SIG-M5 treated with dmso at 0.1 percent for 504 hours (cell line): Measurements from ENCODE around the gene PKMYT1.
"Not testable (repeated sequence)": the region's sequence is repeated elsewhere in the genome, so short reads cannot be mapped to it uniquely, and the experiment has no call there.

ENCODE experiments used
- DNase-seq: peaks from one replicate; lab custom pipeline; 2025; ENCODE audit not compliant: unreplicated experiment; lab: John Stamatoyannopoulos, UW

The PKMYT1 gene

DNA sequence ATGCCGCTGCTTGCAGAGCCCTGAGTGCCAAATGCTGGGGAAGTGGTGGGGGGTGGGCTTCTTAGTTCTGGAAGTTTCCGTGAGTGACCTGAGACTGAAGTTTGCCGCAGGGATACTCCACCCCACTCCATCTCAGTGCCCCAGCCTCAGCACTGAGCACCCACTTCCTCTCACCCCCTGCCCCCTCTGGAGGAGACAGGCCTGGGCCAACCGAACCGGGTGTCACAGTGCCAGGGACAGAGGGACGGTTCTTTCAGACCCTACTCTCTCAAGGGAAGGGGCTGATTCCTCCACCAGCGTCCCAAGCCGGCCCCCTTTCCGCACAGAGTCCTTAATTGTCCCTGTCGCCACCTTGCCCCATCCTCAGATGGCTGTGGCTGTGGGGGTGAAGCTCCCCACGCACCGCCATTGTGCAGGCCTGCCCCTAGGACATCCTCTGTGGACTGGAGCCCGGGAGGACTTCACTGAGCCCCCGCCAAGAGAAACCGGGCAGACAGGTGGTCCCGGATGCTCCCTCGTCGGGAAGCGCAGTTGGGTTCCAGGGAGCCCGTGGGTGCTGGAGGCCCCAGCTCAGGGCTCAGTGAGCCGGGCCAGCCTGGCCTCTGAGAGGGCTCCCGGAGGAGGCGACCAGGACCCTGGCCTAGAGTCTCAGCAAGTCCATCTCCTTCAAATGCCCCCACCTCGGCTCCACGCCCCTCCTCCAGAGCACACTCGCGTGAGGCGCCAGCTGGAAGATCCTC is 17.7 kb downstream of the PKMYT1 start:
- DNase-seq, result no peak

- no peak for DNase-seq
Observed at GRCh38 chr16:2960183-2961010, 19.8 kb downstream of the PKMYT1 start.

DNA sequence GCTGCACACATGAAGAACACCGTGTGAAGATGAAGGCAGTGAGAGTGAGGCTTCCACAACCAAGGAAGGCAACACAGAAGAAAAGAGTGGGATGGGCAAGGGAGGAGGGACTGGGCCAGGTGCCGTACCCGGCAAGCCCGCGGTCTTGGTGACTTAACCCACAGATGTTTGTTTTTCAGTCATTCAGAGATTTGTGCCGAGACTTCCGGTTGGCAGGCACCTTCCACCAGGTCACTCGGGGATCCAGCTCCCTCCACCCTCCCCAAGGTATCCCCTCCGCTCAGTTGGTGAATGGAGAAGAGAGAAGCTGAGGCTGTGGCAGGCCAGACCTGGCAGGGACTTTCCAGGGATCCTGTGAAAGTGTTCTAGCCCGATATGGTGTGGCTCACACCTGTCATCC is 21.0 kb downstream of the PKMYT1 start:
- no peak for DNase-seq

- DNase-seq, result no peak
Observed at GRCh38 chr16:2956579-2956956, 23.7 kb downstream of the PKMYT1 start.

- DNase-seq, result no peak
Observed at GRCh38 chr16:2955779-2956578, 24.3 kb downstream of the PKMYT1 start.

GRCh38 chr16:2955438-2955778 is 24.8 kb downstream of the PKMYT1 start:
- no peak for DNase-seq

GRCh38 chr16:2954656-2955381 is 25.4 kb downstream of the PKMYT1 start:
- DNase-seq, result no peak

- no peak for DNase-seq
Observed at GRCh38 chr16:2953706-2954627, 26.3 kb downstream of the PKMYT1 start.

DNA sequence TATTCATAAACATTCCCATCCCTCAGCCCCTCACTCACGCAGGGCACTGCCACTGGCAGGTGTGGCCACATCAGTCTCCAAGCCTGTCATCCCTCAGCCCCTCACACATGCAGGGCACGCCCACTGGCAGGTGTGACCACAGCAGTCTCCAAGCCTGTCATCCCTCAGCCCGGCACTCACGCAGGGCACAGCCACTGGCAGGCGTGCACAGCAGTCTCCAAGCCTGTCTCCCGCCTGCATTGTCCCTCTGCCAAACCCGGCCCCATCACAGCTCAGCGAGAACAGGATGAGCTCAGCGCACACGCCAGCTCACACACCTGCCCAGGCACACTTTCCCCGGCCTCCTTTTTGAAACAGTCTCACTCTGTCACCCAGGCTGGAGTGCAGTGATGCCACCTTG is 27.6 kb downstream of the PKMYT1 start:
- DNase-seq, result no peak

GRCh38 chr16:2950773-2951172 is 29.5 kb downstream of the PKMYT1 start:
- no peak for DNase-seq

DNA sequence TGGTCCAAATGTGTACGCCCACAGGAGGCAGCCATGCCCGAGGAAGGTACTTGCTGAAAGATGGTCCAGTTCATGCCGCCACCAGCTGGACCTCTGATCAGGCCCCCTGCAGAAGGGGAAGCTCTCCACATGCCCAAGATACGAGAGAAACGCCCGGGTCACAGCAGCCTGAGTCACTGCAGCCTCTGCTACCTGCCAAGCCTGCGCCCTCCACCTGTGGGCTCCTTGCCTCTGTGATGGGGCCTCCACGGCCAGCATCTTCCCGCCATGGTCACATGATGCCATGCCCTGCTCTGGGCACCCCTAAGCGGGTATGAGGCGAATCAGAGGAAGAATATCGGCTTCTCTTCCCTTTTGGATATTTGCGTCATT is 29.9 kb downstream of the PKMYT1 start:
- DNase-seq, result no peak

DNA sequence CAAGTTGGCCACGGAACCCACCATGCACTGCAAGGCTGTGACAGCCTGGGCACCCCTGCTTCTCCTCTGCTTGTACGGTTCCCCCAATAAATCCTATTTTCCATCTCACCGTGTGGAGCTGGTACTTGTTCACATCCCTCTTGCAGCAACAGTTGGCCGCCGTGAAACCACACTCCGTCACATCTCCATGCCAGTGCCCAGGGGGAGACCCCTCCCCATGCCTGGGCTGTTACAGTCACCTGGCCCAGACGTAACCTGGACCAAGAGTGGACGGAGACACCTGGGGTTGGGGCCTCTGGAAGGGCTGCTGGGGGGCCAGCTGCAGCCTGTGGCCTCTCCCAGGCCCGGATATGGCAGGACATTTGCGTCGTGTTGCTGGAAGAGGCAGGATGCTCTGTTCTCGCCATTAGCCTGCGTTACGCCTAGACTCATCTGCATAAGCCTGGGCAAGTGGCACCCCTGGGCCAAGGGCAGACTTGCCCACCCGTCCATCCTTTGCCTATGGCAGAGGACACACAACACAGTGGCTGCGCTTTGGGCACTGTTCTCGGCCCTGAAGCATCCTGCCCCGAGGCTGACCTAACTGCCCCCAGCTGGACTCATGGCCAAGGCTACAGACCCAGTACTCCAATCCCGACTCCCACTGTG is 30.4 kb downstream of the PKMYT1 start:
- no peak for DNase-seq

DNA sequence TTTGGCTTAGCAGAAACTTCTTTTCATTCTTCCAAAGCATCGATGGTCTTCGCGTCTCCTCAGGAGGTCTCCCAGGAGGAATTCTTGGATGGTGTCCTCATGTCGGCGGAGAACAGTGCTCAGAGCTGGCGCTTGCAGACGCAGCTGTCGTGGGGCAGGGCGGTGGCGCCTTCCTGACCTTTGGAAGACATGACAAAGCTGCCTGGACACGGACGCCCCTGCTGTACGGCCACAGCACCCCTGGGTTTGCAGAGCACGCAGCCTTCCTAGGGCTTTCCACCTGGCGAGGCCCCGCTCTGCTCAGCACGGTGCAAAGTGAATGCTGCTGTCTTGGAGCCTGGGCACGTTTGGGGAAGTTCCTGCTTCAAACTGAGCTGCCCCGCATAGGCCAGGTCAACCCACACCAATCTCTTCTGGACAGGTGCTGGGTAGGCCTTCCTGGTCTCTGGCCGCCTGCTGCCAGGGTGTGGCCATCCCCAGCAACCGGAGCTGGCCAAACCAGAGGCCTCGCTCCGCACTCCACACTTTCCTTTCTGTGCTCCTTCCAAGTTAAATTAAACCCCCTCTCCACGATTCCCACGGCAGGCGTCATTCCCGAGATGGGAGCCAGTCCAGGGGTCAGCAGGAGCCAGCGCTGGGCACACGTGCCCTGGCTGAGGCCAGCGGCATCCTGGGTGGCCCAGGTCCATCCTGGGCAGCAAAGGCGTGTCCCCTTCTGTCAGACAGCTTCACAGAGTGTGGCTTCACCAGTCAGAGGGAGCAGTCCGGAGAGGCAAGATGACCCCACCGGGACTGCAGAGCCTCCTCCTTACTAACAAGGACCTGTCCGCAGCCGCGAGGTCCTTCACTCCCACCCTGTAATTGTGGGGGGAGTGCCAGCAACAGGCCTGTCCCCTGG is 31.2 kb downstream of the PKMYT1 start:
- DNase-seq, result no peak

DNA sequence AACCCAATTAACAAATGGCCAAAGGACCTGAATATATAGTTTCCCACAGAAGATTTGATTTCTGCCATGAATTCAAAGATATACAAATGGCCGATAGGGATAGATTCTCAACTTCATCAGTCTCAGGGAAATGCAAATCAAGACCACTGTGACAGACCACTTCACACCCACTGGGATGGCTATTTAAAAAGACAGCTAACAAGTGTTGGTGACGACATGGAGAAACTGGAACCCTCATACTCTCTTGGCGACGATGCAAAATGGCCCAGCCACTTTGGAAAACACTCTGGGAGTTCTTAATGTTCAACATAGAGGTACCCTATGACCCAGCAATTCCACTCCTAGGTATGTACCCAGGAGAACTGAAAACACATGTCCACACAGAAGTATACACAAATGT is 33.6 kb downstream of the PKMYT1 start:
- no peak for DNase-seq

DNA sequence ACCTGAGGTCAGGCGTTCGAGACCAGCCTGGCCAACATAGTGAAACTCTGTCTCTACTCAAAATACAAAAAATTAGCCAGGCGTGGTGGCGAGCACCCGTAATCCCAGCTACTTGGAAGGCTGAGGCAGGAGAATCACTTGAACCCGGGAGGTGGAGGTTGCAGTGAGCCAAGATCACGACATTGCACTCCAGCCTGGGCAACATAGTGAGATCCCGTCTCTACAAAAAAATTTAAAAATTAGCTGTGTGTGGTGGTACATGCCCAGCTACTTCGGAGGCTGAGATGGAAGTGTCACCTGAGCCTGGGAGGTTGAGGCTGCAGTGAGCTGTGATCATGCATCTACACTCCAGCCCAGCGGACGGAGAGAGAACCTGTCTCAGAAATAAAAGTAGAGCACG is 36.5 kb downstream of the PKMYT1 start:
- DNase-seq, result not testable (repeated sequence)

- no peak for DNase-seq
Observed at GRCh38 chr16:2942045-2942444, 38.2 kb downstream of the PKMYT1 start.

DNA sequence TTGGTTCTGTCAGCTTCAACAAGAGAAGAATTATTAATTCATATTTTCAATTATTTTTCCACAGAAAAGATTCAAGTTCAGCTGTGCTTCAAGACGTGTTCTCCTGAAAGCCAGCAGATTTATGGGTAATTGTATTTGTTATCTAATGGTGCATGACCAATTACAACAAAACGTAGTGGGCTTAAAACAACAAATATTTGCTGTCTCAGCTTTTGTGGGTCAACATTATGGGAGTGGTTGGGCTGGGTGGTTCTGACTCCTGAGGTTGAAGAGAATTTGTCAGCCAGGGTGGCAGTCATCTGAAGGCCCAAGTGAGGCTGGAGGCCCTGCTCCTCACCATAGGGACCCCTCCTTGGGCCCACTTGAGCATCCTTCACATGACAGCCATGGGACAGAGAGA is 40.3 kb downstream of the PKMYT1 start:
- DNase-seq, result no peak

GRCh38 chr16:2938206-2938605 is 42.0 kb downstream of the PKMYT1 start:
- DNase-seq, result no peak

- no peak for DNase-seq
Observed at GRCh38 chr16:2937170-2937569, 43.1 kb downstream of the PKMYT1 start.
